Measurements from ENCODE around the gene SLC45A2. TPM values are rescaled to one million over a fixed set of nuclear protein-coding genes. Genes with fewer than 3 reads are reported as not detected.

The SLC45A2 gene
- total RNA-seq, 1 experiment from 2014 or later = not detected

DNA sequence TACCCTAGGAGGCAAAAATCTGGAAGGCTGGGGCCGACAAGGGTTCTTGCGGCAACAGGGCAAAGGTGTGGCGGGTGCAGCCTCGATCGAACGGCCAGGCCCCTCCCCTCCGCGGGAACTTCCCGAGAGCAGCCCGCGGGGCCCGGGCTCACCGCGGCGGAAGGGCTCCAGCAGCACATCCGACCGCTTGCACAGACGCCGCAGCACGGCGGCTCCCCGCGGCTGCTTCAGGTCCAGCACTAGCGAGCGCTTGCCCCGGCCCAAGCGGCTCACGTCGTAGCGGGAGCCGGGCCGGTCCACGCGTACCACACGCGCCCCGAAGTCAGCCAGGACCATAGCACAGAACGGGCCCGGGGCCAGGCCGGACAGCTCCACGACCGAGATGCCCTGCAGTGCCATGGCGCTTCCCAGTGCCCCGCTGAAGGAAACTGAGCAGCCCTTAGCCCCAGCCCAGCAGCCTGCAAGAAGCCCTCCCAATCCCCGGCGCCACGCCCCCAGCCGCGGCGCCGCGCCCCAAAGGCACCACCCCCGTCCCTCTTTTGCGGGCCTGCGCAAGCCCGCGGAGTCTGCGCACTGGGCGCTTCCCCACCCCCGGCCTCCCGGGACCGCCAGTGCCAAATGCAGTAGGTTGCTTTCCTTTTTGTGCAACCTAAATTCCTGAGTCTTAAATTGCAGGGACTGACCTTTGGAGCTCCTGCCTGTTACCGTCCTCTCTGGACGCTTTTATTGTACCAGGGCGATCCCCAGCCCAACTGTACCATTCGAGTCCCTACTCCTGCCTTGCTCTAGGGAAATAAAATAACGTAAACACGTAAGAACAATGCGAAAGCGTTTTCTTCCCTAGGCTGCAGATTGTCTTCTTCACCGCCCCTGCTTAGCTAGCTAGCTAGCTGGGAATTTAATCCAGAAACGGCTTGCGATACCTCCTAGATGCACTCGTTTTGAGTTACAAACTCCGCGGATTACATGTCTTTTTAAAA, 23.4 kb upstream of the SLC45A2 start, which contains the start of gene AMACR:
AMACR (minus strand) TSS at position 430 of the 980 bp plus-strand sequence; CDS start at position 399, 31 bp downstream.
- DNase-seq (ENCODE audit: low read depth) = peak; percentile 91

- no peak for DNase-seq (ENCODE audit: low read depth)
Observed at GRCh38 chr5:34007201-34007620, 22.7 kb upstream of the SLC45A2 start.

DNA sequence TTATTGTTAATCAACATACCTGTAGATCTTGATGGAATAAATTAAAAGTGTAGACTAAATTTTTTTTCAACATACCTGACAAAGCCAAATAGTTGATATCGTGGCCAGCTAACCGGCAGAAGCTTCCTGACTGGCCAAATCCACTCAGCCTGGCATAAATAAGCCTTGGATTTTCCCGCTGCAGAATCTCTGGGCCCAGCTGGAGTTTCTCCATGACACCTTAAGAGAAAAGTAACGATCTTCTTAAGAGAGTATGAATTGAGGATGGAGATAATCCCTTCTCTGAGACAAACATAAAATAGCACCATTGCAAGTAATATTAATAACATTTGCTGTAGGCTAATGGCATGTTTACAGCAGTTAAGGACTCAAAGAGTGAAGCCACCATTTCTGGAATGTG, 21.2 kb upstream of the SLC45A2 start:
- DNase-seq (ENCODE audit: low read depth) = no peak

GRCh38 chr5:34005211-34005610, 20.7 kb upstream of the SLC45A2 start:
- DNase-seq (ENCODE audit: low read depth) = no peak

- no peak for DNase-seq (ENCODE audit: low read depth)
Observed at GRCh38 chr5:34003941-34004340, 19.4 kb upstream of the SLC45A2 start.

- DNase-seq (ENCODE audit: low read depth) = no peak
Observed at GRCh38 chr5:34002629-34003328, 18.3 kb upstream of the SLC45A2 start.

- no peak for DNase-seq (ENCODE audit: low read depth)
Observed at GRCh38 chr5:34001241-34001841, 16.8 kb upstream of the SLC45A2 start.

GRCh38 chr5:33999978-34000377, 15.5 kb upstream of the SLC45A2 start:
- no peak for DNase-seq (ENCODE audit: low read depth)

GRCh38 chr5:33997331-33997983, 13.0 kb upstream of the SLC45A2 start:
- peak; percentile 82 for DNase-seq (ENCODE audit: low read depth)

- no peak for DNase-seq (ENCODE audit: low read depth)
Observed at GRCh38 chr5:33995865-33996264, 11.4 kb upstream of the SLC45A2 start.

GRCh38 chr5:33994845-33995244, 10.4 kb upstream of the SLC45A2 start:
- peak; percentile 35 for DNase-seq (ENCODE audit: low read depth)

DNA sequence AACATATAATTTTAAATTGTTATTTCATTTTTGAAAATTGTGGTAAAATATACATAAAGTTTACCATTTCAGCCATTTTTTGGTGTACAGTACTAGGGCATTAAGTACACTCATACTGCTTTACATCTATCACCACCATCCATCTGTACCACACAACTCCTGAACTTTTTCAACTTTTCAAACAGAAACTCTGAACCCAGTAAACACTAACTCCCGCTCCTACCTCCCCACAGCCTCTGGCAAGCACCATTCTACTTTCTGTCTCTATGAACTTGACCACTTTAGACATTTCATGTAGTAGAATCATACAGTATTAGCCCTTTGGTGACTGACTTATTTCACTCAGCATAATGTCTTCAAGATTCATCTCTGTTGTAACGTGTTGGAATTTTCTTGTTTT, 8.4 kb upstream of the SLC45A2 start:
- no peak for DNase-seq (ENCODE audit: low read depth)

- no peak for DNase-seq (ENCODE audit: low read depth)
Observed at GRCh38 chr5:33985447-33985846, 954 bp upstream of the SLC45A2 start.

GRCh38 chr5:33984178-33984577, 315 bp downstream of the SLC45A2 start:
- DNase-seq (ENCODE audit: low read depth) = no peak

- DNase-seq (ENCODE audit: low read depth) = peak; percentile 66
Observed at GRCh38 chr5:33981408-33982162, 2.9 kb downstream of the SLC45A2 start.

DNA sequence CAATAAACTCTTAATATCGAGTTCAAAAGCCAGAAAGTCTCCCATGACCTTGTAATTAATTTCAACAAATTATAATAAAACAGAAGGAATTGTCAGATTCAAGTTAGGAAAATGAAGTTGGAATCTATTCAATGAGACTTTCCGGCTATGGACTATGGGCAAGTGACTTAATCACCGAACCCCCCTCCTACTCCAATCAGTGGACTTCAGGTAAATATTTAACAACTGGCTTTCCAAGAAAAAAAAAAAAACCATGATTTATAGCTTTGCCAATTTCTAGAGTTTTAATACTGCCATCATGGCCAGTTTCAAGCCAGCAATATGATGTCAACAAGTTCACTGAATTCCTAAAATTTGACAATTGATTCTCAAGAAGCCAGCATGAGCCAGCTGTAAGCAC, 4.5 kb downstream of the SLC45A2 start:
- DNase-seq (ENCODE audit: low read depth) = no peak

DNA sequence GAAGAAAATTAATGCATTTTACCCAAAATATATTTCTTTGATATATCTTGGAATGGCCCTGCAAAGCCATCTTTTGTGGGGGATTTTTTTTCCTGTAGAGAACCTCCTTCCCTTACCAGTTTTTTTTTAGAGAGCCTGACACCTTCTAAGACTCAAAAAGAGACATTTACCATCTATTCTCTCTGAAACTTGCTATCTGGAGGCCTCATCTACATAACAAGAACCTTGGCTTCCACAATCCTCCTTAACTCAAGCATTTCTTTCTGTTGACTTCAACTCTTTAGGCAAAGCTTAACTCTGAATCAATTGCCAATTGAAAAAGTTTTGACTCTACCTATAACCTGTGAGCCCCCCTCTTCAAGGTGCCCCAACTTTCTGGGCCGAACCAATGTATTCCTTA, 6.2 kb downstream of the SLC45A2 start:
- DNase-seq (ENCODE audit: low read depth) = no peak

DNA sequence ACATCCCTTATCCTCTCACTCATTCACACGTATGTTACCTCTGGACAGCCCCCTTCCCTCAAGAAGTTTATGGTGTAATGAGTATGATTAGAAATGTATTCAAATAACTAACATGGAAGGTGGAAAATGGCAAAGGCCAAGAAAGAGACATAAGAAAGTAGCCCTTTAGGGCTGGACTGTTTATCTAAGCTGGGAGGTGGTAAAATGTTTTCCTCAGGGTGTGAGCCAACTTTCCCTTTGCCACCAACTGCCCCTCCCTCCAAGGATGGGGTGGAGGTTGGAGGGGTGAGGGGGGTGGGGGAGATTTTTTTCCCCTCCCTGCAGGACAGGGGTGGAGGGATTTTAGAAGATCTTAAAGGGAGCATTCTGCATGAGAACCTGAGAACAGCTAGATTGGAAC, 8.2 kb downstream of the SLC45A2 start:
- no peak for DNase-seq (ENCODE audit: low read depth)

DNA sequence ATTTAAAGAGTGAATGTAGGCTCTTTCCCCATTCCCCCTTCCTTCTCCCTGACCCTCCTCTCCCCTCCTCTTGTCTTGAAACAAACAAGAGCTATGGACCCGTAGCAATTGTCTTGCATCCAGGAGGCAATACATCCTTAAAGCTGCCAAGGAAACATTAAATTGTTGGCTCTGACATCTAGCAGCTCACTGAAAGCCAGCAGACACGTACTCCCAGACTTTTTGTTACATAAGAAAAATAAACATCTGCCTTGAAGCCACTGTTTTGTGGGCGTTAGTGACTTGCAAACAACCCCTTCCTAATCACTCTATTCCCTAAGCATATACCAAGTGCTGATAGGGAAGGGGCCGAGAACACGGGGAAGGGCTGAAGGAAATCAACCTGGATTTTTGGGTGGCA, 8.6 kb downstream of the SLC45A2 start:
- no peak for DNase-seq (ENCODE audit: low read depth)

- DNase-seq (ENCODE audit: low read depth) = no peak
Observed at GRCh38 chr5:33973271-33973670, 11.2 kb downstream of the SLC45A2 start.
